Uterus (tissue), 2 donors: ENCODE results near the gene TUBB4B.

Experiments used
- CTCF ChIP-seq, 4 experiments: fragments of 200-600 bp in 2 of 4; fragments of 450-650 bp in 2 of 4; sonication (generic) in 2 of 4; IDR thresholded peaks; one replicate each; pipeline ENCODE4 v1.5.1; 2016 to 2019; ENCODE audit warnings: antibody characterized with exemption in 4 of 4, mild to moderate bottlenecking in 2 of 4, moderate library complexity in 1 of 4
- POLR2A ChIP-seq, 2 donors: fragments of 450-650 bp; IDR thresholded peaks; one replicate each; pipeline ENCODE4 v1.6.1; 2016; ENCODE audit warnings: antibody characterized with exemption in 2 of 2, mild to moderate bottlenecking in 1 of 2, moderate library complexity in 1 of 2

- no peak for TF ChIP-seq POLR2A (IDR thresholded peaks at IDR 0.05)
- TF ChIP-seq CTCF (IDR thresholded peaks at IDR 0.05): no peak
These were observed 20.6 kb upstream of the TUBB4B start for GRCh38 chr9:137220317-137221094.
